ENCODE results near the gene RAB40C.
A peak's percentile ranks its signal among the peaks of the same experiment; 100 is the strongest.

RAB40C gene

DNA sequence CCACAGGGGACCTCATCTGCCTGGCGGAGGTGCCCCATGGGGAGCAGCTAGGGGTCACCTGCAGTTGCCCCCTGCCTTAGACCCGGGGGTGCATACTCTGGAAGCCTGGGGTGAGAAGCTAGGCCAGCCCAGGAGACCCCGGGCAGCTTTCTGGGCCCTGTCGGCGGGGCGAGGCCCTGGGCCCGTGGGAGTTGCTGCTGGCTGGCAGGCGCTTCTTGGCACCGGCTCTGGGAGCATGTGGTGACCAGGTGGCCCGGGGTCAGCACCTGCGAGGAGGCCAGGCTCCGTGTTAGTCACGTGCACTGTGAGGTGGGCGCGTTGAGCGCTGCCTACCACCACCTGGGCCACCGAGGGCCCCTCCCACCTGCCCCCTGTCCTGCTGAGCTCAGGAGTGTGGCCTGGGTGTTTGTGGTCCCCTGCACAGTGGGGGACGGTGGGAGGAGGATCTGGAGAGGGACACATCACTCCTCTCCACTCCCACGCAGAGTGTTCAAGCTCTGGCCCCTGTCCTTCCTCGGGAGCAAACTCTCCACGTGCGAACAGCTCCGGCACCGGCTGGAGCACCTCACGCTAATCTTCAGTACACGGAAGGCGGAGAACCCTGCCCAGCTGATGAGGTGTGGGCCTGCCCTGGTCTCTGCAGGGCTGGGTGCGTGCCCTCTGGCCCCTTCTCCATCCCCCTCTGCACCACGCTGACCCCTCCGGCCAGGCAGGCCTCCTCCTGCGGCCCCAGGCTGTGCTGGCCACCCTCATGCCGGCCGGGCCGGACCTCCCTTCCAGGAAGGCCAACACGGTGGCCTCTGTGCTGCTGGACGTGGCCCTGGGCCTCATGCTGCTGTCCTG, 14.3 kb upstream of the RAB40C start:
- DNase-seq: no peak

DNA sequence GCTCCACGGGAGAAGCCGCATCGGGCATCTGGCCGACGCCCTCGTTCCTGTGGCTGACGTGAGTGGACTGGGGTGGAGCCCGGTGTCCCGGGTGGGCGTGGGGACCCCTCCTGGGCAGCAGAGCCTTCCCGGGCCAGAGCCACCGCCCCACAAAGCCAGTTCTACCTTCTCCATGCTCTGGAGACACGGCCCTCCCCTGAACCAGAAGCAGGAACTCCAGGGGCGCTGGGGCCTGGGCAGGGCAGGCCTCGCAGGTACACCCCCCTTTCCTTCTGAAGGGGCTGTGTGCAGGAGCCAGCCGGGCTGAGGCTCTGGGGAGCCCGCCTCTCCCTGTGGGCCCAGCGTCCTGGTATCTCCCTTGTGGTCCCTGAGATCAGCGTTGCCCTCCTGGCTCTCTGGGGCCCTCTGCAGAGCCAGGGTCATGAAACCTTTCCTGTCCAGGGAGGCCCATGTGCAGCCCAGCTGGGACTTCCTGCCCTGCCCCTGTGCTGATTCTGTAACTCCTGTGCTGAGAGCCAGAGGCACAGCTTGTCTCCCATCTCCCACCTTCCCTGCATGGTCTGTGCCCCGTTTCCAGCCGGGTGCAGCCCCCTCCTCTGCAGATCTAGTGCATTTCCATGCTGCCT, 13.6 kb upstream of the RAB40C start:
- DNase-seq: no peak

- no peak for DNase-seq
Observed at GRCh38 chr16:576823-577201, 13.1 kb upstream of the RAB40C start.

DNA sequence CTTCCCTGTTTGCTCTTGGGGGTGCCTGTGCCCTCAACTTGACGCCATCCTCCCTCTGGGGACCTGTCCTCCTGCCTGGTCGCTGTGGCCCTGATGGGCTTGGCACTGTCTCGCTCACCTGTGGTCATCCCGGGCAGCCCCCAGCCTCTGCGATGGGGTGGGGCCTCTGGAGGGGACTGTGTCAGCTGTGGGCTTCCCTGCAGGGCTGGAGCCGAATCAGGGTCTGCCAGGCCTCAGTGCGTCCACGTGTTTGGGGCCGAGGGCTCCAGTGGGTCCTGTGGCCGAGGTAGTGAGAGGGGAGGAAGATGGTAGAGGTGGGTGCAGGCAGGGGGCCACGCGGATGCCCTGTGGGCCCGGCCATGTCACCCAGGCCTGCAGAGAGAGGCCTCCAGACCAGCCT, 12.1 kb upstream of the RAB40C start:
- no peak for DNase-seq

DNA sequence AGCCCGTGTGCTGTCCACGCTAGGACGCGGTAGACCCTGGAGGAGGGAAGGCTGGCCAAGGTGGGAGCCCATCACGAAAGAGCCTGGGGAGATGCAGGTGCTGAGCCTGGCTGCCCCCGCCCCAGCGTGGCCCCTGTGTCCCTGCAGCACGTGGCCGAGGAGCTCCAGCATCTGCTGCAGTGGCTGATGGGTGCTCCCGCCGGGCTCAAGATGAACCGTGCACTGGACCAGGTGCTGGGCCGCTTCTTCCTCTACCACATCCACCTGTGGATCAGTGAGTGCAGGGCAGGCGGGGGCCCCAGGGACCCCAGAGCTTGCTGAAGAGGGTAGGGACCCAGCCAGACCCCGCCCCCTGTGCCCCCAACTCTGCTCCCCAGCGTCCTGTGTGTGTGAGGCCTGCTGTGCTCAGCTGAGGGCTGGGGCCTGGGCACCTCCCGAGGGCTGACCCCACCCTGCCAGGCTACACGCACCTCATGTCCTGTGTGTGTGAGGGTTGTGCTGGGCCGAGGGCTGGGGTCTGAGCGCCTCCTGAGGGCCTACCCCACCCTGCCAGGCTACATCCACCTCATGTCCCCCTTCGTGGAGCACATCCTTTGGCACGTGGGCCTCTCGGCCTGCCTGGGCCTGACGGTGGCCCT, 11.5 kb upstream of the RAB40C start:
- DNase-seq: no peak

DNA sequence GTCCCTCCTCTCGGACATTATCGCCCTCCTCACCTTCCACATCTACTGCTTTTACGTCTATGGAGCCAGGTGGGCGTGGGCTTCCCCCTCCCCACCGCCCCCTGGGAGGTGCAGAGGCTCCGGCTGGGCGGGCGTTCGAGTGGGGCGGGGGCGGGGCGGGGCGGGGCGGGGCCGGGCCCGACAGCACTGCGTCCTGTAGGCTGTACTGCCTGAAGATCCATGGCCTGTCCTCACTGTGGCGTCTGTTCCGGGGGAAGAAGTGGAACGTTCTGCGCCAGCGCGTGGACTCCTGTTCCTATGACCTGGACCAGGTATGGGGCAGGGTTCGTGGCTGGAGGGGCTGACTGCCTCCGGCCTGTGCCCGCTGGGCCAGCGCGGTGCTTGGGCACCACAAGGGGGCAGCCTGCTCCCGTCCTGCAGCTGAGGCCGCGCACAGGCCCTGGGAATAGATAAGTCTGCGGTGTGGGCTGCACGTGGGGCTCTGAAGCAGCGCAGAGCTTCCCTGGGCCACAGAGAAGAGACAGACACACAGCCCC, 10.9 kb upstream of the RAB40C start:
- no peak for DNase-seq

DNA sequence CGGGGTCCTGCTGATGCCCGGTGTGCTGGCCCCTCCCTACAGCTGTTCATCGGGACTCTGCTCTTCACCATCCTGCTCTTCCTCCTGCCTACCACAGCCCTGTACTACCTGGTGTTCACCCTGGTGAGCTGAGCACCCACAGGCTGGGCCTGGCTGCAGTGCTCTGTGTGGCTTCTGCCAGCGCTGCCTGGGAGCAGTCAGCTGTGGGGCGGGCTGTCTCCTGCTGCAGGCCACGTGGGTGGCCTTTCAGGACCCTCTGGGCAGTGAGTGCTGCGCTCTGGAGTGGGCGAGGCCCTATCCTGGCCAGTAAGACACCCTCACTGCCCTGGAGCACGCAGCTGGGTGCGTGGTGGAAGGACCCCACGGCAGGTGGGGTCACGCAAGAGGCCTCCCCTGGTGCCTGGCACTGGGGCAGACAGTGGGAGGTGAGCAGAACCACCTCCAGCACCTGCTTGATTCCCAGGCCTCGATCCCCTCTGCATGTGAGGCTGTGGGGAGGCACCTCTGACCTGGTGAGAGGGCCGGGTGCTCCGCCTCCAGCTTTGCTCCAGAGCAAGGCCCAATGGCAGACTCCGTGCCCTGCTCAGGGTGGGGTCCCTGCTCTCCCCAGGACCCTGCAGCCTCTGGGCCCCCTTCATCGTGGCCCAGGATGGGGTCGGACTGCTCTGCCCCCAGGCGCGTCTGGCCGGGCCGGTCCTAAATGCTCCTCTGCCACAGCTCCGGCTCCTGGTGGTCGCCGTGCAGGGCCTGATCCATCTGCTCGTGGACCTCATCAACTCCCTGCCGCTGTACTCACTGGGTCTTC, 9.5 kb upstream of the RAB40C start:
- DNase-seq: no peak

- no peak for DNase-seq
Observed at GRCh38 chr16:580946-581498, 8.8 kb upstream of the RAB40C start.

DNA sequence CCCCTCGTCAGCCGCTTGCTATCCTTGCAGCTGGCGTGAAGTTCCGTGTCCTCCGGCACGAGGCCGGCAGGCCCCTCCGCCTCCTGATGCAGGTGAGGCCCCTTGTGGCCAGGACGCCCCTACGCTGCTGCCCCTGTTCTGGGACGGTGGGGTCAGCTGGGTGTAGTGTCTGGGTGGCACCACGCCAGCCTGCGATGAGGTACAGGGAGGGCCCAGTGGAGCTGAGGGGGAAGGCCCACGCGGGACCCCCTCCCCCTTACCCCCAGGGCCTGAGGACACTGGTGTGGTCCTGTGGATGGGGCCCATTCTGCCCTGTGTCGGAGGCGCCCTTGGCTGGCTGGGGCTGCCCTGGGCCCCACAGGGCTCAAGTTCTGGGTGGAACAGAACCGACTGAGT, 7.7 kb upstream of the RAB40C start:
- no peak for DNase-seq

GRCh38 chr16:582614-583331, 7.1 kb upstream of the RAB40C start:
- no peak for DNase-seq

- no peak for DNase-seq
Observed at GRCh38 chr16:583470-583814, 6.4 kb upstream of the RAB40C start.

DNA sequence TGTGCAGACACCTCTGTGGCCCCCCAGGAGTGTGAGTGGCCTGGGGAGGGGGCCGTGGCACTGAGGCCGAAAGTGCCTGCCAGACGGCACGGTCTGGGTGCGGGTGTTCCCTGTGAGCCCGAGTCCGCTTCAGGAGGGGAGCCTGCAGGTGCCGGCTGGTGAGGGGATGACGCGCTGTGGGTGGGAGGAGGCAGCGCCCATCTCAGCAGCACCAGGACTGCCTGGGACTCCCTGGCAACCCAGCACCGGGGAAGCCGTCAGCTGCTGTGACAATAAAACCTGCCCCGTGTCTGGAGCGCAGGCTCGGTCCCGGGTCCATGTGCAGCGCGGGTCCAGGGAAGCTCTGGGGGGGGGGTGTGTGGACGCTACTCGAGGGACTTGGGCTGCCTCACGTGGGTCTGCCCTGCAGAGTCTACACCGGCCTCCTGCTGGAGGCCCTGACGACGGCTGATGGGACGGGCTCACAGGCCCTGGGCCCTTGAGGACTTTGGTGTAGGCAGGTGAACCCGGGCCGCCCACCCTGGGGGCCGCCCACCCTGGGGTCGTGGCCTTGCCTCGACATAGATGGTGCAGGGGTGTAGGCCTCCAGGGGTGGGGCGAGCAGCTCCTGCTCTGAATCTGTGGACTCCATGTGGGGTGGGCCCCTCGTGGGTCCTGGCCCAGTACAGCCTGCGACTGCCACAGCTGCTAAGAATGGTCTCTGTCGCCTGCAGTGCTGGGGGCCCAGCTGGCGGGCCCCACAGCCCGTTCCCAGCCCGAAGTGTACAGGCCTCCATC, 5.9 kb upstream of the RAB40C start:
- no peak for DNase-seq

DNA sequence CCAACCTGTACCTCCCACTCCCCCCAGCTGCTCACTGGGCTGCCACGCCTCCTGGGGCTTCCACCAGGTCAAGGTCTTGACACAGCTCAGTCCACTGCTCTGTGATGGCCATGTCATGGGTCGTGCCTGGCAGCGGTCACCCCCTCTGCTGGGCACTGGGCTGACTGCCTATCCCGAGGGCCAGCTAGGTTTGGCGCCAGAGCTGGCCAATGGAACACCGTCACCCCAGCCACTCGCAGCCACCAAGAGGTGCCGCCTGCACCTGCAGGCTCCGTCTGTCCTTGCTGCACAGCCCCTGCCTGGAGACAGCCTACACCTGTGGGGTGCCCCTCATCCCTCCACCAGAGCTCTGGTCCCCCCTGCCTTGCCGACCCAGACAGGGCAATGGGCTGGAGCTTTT, 4.5 kb upstream of the RAB40C start:
- no peak for DNase-seq

DNA sequence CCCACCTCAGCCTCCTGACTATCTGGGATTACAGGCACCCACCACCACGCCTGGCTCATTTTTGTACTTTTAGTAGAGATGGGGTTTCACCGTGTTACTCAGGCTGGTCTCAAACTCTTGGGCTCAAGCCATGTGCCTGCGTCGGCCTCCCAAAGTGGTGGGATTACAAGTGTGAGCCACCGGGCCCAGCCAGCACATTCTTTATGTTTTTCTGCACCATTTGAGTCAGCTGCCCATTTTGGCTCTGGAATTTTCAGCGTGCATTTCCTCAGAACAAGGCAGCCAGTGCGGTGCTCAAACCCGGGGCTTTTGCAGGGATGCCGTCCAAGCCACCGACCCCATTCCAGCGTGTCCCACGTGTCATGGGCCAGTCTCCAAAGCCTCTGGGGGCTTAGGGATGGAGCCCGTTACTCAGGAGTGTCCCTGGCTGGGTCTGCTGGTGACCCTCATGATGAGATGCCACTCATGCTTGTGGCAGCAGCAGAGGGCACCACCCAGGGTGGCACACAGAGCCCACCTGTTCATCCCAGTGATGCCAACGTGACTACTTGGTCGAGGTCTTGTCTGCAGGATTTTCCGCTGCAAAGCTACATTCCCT, 3.7 kb upstream of the RAB40C start:
- DNase-seq: no peak

- DNase-seq: no peak
Observed at GRCh38 chr16:586645-587590, 2.9 kb upstream of the RAB40C start.

DNA sequence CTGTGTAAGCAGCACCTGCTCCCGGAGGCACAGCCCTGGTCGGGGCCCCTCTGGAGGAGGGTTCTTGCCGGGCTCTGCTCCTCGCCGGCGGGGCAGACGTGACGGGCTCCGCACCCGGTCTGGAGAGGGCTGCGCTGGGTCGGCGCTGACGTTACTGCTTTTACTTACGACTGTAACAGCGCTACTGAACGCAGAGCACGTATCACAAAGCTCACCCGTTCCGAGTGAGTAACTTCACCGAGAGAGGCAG, 1.3 kb upstream of the RAB40C start:
- DNase-seq: no peak

DNA sequence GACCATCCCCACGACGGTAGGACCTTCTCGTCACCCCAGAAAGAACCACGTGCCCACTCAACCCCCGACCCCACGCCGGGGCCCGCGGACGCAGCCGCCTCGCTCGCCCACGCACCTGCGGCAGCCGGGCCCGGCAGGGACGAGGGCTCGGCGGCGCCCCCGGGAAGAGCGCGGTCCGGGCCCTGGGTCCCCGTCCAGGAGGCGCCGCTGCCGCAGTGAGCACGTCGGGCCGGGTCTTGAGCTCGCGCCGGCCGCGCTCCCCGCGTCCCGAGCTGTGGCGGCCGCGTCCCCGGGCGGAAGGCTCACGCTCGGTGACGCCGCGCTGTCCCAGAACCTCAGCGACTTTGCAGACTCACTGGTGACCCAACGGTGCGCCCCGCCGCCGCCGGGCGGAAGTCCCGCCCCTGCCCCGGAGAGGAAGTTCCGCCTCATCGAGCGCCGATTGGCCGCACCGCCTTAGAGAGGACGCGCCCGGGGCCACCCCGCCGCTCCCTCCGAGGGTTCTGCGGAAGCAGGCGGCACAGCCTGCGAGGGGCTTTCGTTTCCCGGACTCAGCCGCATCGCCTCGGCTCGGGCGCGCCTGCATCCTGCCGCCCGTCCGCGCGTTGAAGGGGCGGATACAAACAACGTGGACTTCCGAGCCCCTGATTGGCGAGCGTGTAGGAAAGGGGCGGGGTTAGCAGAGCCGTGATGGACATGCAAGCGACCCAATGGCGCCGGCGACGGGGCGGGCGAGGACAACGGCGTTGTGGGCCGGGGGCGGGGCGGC, 793 bp upstream of the RAB40C start:
- DNase-seq: peak; percentile 97

DNA sequence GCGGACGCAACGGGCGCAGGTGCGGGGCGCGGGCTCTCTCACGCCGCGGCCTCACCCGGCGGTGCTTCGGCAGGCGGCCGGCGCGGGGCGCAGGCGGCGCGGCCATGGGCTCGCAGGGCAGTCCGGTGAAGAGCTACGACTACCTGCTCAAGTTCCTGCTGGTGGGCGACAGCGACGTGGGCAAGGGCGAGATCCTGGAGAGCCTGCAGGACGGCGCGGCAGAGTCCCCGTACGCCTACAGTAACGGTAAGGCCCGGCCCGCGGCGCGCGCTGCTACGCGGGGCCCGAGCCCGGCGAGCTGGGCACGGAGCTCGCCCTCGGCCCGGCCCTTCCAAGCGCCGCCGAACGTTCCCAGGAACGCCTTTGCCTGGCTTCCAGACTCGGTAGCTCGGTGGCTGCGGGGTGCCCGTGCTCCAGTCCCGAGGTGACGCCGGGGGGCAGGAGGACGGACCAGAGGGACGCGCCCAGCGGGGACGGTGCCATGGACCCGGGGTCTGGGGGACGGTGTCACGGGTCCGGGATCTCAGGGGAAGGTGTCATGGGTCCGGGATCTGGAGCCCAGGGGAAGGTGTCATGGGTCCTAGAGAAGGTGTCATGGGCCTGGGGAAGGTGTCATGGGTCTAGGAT, 435 bp downstream of the RAB40C start:
- no peak for DNase-seq

GRCh38 chr16:590815-591200, 942 bp downstream of the RAB40C start:
- no peak for DNase-seq
